Ishikawa (cell line): ENCODE data around the gene UBXN10.

Source experiments
- EP300 ChIP-seq: IDR thresholded peaks from 2 replicates; pipeline ENCODE4 v1.6.1; 2012; ENCODE audit warnings: borderline replicate concordance
- TAF1 ChIP-seq: IDR thresholded peaks from 2 replicates; pipeline ENCODE4 v1.6.1; 2012; ENCODE audit warnings: low read depth, mild to moderate bottlenecking

GRCh38 chr1:20180844-20181207, 5.1 kb upstream of the UBXN10 start:
- TF ChIP-seq TAF1 (no peak), EP300 (no peak)
